H1 (cell line): Measurements from ENCODE around the gene TRPV6. TPM values are rescaled to one million over a fixed set of nuclear protein-coding genes. Genes with fewer than 3 reads are reported as not detected.

Source experiments
- CTCF ChIA-PET: fragments of 300-600 bp; sonication (Branson Sonifier 250); formaldehyde crosslinking; loops from one replicate; lab custom pipeline; 2021; ENCODE audit not compliant: partially characterized antibody; lab: Charles Lee
- POLR2A ChIA-PET: fragments of 300-600 bp; sonication (Branson Sonifier 250); formaldehyde crosslinking; loops from one replicate; lab custom pipeline; 2021; ENCODE audit warnings: inconsistent platforms; ENCODE audit not compliant: partially characterized antibody; lab: Charles Lee
- DNase-seq, 2 experiments: peaks; one replicate each; pipeline versions ENCODE4 v3.0.0 to v3.0.0-alpha.2; 2010 to 2022; ENCODE audit warnings: low spot score in 2 of 2, low read depth in 1 of 2, mixed read lengths in 1 of 2
- FAIRE-seq: peaks from 2 replicates; lab custom pipeline; 2011; peaks lifted over from hg19 to GRCh38; lab: Jason Lieb, UNC
- H2AFZ ChIP-seq: 2 replicates; pipeline ENCODE4 v1.8.1; 2012; ENCODE audit warnings: low read length, inconsistent platforms
- H2AK5ac ChIP-seq: 2 replicates; pipeline ENCODE4 v1.6.1; 2013; ENCODE audit warnings: low read depth, low read length
- H2BK120ac ChIP-seq: replicated peaks from 2 replicates; pipeline ENCODE3; 2013; ENCODE audit warnings: low read depth, low read length, inconsistent platforms
- H2BK12ac ChIP-seq: 2 replicates; pipeline ENCODE4 v1.6.1; 2013; ENCODE audit warnings: low read depth, low read length
- H2BK15ac ChIP-seq: 2 replicates; pipeline ENCODE4 v1.6.1; 2013; ENCODE audit warnings: low read length
- H2BK20ac ChIP-seq: 2 replicates; pipeline ENCODE4 v1.6.1; 2013; ENCODE audit warnings: low read length
- H2BK5ac ChIP-seq: 2 replicates; pipeline ENCODE4 v1.6.1; 2013; ENCODE audit warnings: low read depth, low read length
- H3K14ac ChIP-seq: 2 replicates; pipeline ENCODE4 v1.6.1; 2013; ENCODE audit warnings: inconsistent platforms; ENCODE audit not compliant: insufficient read length
- H3K18ac ChIP-seq: 2 replicates; pipeline ENCODE4 v1.6.1; 2013; ENCODE audit warnings: low read length; ENCODE audit errors: extremely low read depth
- H3K23ac ChIP-seq: 2 replicates; pipeline ENCODE4 v1.6.1; 2013; ENCODE audit warnings: inconsistent platforms; ENCODE audit not compliant: insufficient read length
- H3K23me2 ChIP-seq: 2 replicates; pipeline ENCODE4 v1.6.1; 2013; ENCODE audit warnings: low read depth, low read length
- H3K27ac ChIP-seq: 2 replicates; pipeline ENCODE4 v1.6.1; 2011; ENCODE audit warnings: low read depth, low read length, inconsistent platforms
- H3K27me3 ChIP-seq, 4 experiments: replicated peaks in 1 of 4; 1 replicate in 1 of 4; 2 replicates in 3 of 4; pipeline versions ENCODE4 v1.6.1 to v1.8.1; 2011 to 2013; ENCODE audit warnings: low read length in 3 of 4, mild to moderate bottlenecking in 3 of 4, inconsistent platforms in 2 of 4, mixed read lengths in 2 of 4, moderate library complexity in 1 of 4; ENCODE audit not compliant: control insufficient read depth in 3 of 4, insufficient read depth in 3 of 4; ENCODE audit errors: extremely low read depth in 1 of 4
- H3K36me3 ChIP-seq, 4 experiments: 2 replicates each; pipeline versions ENCODE4 v1.6.1 to v1.8.1; 2011 to 2013; ENCODE audit warnings: mild to moderate bottlenecking in 4 of 4, low read length in 3 of 4, moderate library complexity in 2 of 4, control low read depth in 1 of 4, inconsistent platforms in 1 of 4; ENCODE audit not compliant: insufficient read depth in 4 of 4, control insufficient read depth in 2 of 4
- H3K4ac ChIP-seq: replicated peaks from 2 replicates; pipeline ENCODE3; 2013; ENCODE audit warnings: low read length, low read depth, mixed read lengths, inconsistent platforms; ENCODE audit not compliant: insufficient read length
- H3K4me1 ChIP-seq, 4 experiments: replicated peaks in 1 of 4; 1 replicate in 1 of 4; 2 replicates in 3 of 4; pipeline versions ENCODE4 v1.6.1 to v1.8.1; 2011 to 2013; ENCODE audit warnings: low read length in 3 of 4, inconsistent platforms in 2 of 4, mixed read lengths in 1 of 4; ENCODE audit not compliant: insufficient read depth in 4 of 4, control insufficient read depth in 3 of 4
- H3K4me2 ChIP-seq, 2 experiments: 2 replicates each; pipeline versions ENCODE4 v1.6.1 to v1.8.1; 2011 to 2013; ENCODE audit warnings: low read depth in 2 of 2, low read length in 2 of 2, control low read depth in 1 of 2, inconsistent platforms in 1 of 2, mild to moderate bottlenecking in 1 of 2; ENCODE audit not compliant: insufficient read depth in 1 of 2
- H3K4me3 ChIP-seq, 4 experiments: fragments of 200-600, 300-600 bp in 1 of 4; sonication (generic), shearing (Covaris generic), sonication (Bioruptor Twin) in 1 of 4; 2 replicates each; pipeline versions ENCODE4 v1.5.1 to v1.8.1; 2011 to 2016; ENCODE audit warnings: low read length in 4 of 4, low read depth in 3 of 4, control low read depth in 2 of 4, inconsistent platforms in 2 of 4, mild to moderate bottlenecking in 2 of 4, mixed read lengths in 1 of 4, moderate library complexity in 1 of 4; ENCODE audit not compliant: insufficient read depth in 2 of 4; ENCODE audit errors: extremely low read depth in 1 of 4
- H3K56ac ChIP-seq: replicated peaks from 2 replicates; pipeline ENCODE3; 2013; ENCODE audit warnings: low read depth, mild to moderate bottlenecking, mixed read lengths, low read length, inconsistent platforms; ENCODE audit not compliant: insufficient read length
- H3K79me1 ChIP-seq: 2 replicates; pipeline ENCODE4 v1.6.1; 2013; ENCODE audit warnings: low read depth, low read length, control low read depth
- H3K79me2 ChIP-seq, 2 experiments: 2 replicates each; pipeline versions ENCODE4 v1.6.1 to v1.8.1; 2012 to 2013; ENCODE audit warnings: low read length in 2 of 2, mild to moderate bottlenecking in 2 of 2, inconsistent platforms in 1 of 2; ENCODE audit not compliant: insufficient read depth in 2 of 2, control insufficient read depth in 1 of 2
- H3K9ac ChIP-seq, 4 experiments: replicated peaks in 1 of 4; 1 replicate in 1 of 4; 2 replicates in 3 of 4; pipeline versions ENCODE4 v1.6.1 to v1.8.1; 2011 to 2013; ENCODE audit warnings: low read depth in 3 of 4, low read length in 3 of 4, control low read depth in 2 of 4, mild to moderate bottlenecking in 2 of 4, moderate library complexity in 2 of 4, inconsistent platforms in 1 of 4; ENCODE audit errors: extremely low read depth in 1 of 4
- H3K9me3 ChIP-seq, 2 experiments: 2 replicates each; pipeline versions ENCODE4 v1.6.1 to v1.8.1; 2012 to 2013; ENCODE audit warnings: mild to moderate bottlenecking in 2 of 2, moderate library complexity in 2 of 2, control low read depth in 1 of 2, inconsistent platforms in 1 of 2, low read depth in 1 of 2, low read length in 1 of 2, mixed read lengths in 1 of 2; ENCODE audit not compliant: insufficient read depth in 2 of 2
- H4K20me1 ChIP-seq, 2 experiments: replicated peaks in 1 of 2; 2 replicates each; pipeline versions ENCODE3 to v1.8.1; 2011 to 2013; ENCODE audit warnings: inconsistent platforms in 2 of 2, low read length in 2 of 2, mild to moderate bottlenecking in 1 of 2; ENCODE audit not compliant: insufficient read depth in 2 of 2, control insufficient read depth in 1 of 2
- H4K5ac ChIP-seq: 2 replicates; pipeline ENCODE4 v1.6.1; 2013; ENCODE audit warnings: low read length, low read depth, mixed read lengths, inconsistent platforms; ENCODE audit not compliant: insufficient read length
- H4K8ac ChIP-seq: 2 replicates; pipeline ENCODE4 v1.8.0; 2013; ENCODE audit warnings: mild to moderate bottlenecking, moderate library complexity, low read length, inconsistent platforms; ENCODE audit not compliant: insufficient read depth; ENCODE audit errors: extremely low read depth
- H4K91ac ChIP-seq: replicated peaks from 2 replicates; pipeline ENCODE3; 2013; ENCODE audit warnings: low read length, mixed read lengths, inconsistent platforms; ENCODE audit not compliant: insufficient read length
- BRCA1 ChIP-seq: IDR thresholded peaks from 2 replicates; pipeline ENCODE4 v1.6.1; 2012; ENCODE audit warnings: low read depth, low read length, improper control_type of control experiment
- JUND ChIP-seq: IDR thresholded peaks from 2 replicates; pipeline ENCODE4 v1.6.1; 2011; ENCODE audit warnings: mild to moderate bottlenecking, improper control_type of control experiment, low read length
- POLR2A ChIP-seq, 2 experiments: IDR thresholded peaks; 1 replicate in 1 of 2; 2 replicates in 1 of 2; pipeline ENCODE4 v1.6.1; 2011; ENCODE audit warnings: low read depth in 2 of 2, low read length in 2 of 2, mild to moderate bottlenecking in 2 of 2; ENCODE audit errors: control extremely low read depth in 1 of 2
- ZNF274 ChIP-seq: IDR thresholded peaks from 2 replicates; pipeline ENCODE4 v1.7.0; 2012; ENCODE audit warnings: low read length, borderline replicate concordance; ENCODE audit errors: extremely low read depth
- WGBS, 2 experiments: shearing (Covaris generic) in 1 of 2; methylation state at CpG; one replicate each; pipeline versions ENCODE4 v1.1.6 to v1.1.7; 2013 to 2015; ENCODE audit warnings: low lambda C conversion rate in 2 of 2, mixed read lengths in 2 of 2, inconsistent platforms in 1 of 2, low coverage in 1 of 2, missing lambda C conversion rate in 1 of 2; ENCODE audit not compliant: insufficient replicate concordance in 2 of 2, insufficient coverage in 1 of 2, insufficient read length in 1 of 2; ENCODE audit errors: extremely low coverage in 1 of 2, missing lambda C conversion rate in 1 of 2; 5-methylcytosine and 5-hydroxymethylcytosine counted together
- polyA plus RNA-seq, 7 experiments: library from polyadenylated mRNA; depleted of rRNA in 3 of 7; stranded (reverse) in 5 of 7; unstranded in 2 of 7; fragments of >200 nt in 5 of 7; fragments of 200-250 nt in 2 of 7; gene quantifications; 1 replicate in 5 of 7; 2 replicates in 1 of 7; 4 replicates in 1 of 7; pipeline versions ENCODE4 v1.2.1 to v1.2.3, GENCODE V29; 2011 to 2013; ENCODE audit warnings: missing spikeins in 2 of 7, mixed read lengths in 2 of 7
- total RNA-seq: library from RNA; stranded (reverse); fragmentation: NEBNext Ultra II Directional; extraction: Animal tissue kit (Norgen Biotek cat#: 25700); gene quantifications from 2 replicates; pipeline ENCODE4 v1.2.1, GENCODE V29; 2021

Gene TRPV6
- total and polyA plus RNA-seq, 2 of the 8 experiments (the other 6 are each of a cell fraction or from before 2014, with no cell fraction given): 0.52 to 1.1 TPM

- Histone ChIP-seq H3K9me3 (no peaks in the 10 kb centered on the region), H2BK120ac (no peak overlapping the region), H3K36me3 (no peaks in the 10 kb centered on the region), H2AK5ac (no peak overlapping the region), H3K4ac (no peak overlapping the region), H2BK15ac (peak overlapping the region; percentile 46; the same call in 1 of the 2 replicates), H4K8ac (no peak overlapping the region), H4K20me1 (peaks cover 0 to 3% of the 10 kb centered on the region in 2 experiments), H4K5ac (no peak overlapping the region), H3K79me2 (no peaks in the 10 kb centered on the region), H2BK5ac (no peak overlapping the region), H2AFZ (no peak overlapping the region), H2BK20ac (no peak overlapping the region), H3K14ac (no peak overlapping the region), H3K27ac (no peak overlapping the region), H2BK12ac (peak overlapping the region; percentile 39; the same call in 1 of the 2 replicates), H4K91ac (no peak overlapping the region), H3K4me2 (peak overlapping the region in 1 of 2 experiments; percentile 88; a peak in 1 of 4 replicates), H3K18ac (no peak overlapping the region)
- no peak for DNase-seq
- POLR2A ChIA-PET: interaction anchor here (1.1 kb wide), 1 partner anchor 16 kb away, joined by 4 read pairs; no protein-coding TSS in a partner anchor
- TF ChIP-seq JUND: no peak
- TF ChIP-seq BRCA1: no peak
- TF ChIP-seq ZNF274: no peak
- TF ChIP-seq POLR2A (IDR thresholded peaks at IDR 0.05; ENCODE audit: control extremely low read depth in 1 of 2, low read depth in 2 of 2, low read length in 2 of 2): no peak
- TF ChIP-seq, all 59 proteins: peak for 0
- H3K9ac ChIP-seq: no peak overlapping the region
- no peak overlapping the region for H3K4me3 ChIP-seq
- 77% methylated on average over 6 of the region's 7 CpGs; no CpG with 5 or more reads in 1 of the 2 experiments for WGBS, 2 experiments
- H3K79me1 ChIP-seq: no peaks in the 10 kb centered on the region
- H3K27me3 ChIP-seq: peaks cover 0 to 12% (median 6%) of the 10 kb centered on the region in 4 experiments; a peak in 4 of 7 replicates
- peaks cover 10% of the 10 kb centered on the region; the same call in 1 of the 2 replicates for H3K23me2 ChIP-seq
- no peak for FAIRE-seq
- H3K23ac ChIP-seq: no peak overlapping the region
- H3K56ac ChIP-seq: no peak overlapping the region
- peaks cover 0 to 12% (median 4%) of the 10 kb centered on the region in 4 experiments; a peak in 4 of 7 replicates for H3K4me1 ChIP-seq
- CTCF ChIA-PET: interaction anchor here (1.1 to 10.2 kb wide), 10 partner anchors 10 to 248 kb away, joined by 3 to 107 read pairs (median 7); partner anchors contain the start of gene TRPV5
Measured at GRCh38 chr7:142856565-142857245, 28.8 kb downstream of the TRPV6 start.
